MV-4-11 (cell line): ENCODE measurements around the gene LPP.

Source experiments
- DNase-seq: peaks from one replicate; lab custom pipeline; 2025; lab: John Stamatoyannopoulos, UW

The LPP gene

DNA sequence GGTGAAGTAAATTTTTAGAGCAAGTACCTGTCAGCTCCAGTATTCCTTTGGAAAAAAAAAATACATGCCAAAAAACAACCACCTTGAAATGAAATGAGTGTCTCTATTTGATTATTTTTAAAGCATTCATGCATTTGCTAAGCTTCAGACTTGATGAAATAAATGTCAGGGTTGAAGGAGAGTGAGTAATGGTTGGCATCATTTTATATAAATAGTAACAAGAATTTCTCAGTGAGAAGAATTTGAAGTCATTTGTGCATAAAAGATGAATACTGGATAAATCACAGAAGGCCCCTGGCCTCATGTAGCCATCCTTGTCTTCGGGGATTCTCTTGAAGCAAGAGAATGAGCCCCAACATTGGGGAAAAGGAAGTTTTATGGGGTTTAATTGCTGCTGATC, 318.4 kb downstream of the LPP start:
- no peak for DNase-seq

DNA sequence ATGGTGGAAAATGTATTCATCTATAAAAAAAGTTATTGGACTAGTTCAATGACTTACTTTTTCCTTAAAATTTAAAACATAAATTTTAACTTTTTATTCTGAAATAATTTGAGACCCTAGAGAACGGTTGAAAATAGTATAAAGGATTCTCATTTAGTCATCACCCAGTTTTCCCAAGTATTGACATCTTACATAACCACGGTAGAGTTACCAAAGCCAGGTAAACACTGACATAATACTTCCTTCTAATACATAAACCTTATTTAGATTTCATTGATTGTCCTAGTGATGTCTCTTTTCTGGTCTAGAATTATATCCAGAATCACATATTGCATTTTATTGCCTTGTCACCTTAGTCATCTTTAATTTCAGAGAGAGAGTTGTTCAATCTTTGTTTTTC, 319.1 kb downstream of the LPP start:
- DNase-seq = no peak

DNA sequence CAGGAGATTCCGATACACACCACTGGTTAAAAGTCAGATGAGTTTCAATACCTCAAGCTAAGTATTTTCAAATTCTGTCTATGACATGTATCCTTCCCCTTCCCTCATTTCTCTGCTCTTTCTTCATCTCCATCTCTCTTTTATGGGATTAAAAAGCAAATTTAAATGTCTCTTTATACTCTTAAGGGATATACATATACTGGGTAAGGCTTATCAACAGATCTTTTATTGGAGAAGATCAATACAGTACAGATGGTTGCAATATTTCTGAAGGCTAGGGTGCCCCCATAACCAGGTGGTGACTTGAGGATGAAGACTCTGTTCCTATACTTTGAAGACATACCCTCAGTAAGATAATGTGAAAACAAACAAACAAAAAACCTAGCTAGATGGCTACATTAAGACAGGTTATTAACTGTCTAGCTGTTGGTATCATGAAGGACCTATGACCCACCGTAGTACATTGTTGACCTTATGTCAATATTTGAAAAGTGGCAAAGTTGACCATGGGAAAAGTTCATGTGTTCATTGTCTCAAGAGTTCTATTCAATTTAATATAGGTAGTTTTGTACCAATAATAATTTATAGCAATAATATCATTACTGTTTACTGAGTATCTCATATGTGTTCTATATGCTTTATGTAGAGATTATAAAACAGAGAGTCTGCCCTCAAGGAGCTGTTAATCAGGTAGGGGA, 319.8 kb downstream of the LPP start:
- no peak for DNase-seq

DNA sequence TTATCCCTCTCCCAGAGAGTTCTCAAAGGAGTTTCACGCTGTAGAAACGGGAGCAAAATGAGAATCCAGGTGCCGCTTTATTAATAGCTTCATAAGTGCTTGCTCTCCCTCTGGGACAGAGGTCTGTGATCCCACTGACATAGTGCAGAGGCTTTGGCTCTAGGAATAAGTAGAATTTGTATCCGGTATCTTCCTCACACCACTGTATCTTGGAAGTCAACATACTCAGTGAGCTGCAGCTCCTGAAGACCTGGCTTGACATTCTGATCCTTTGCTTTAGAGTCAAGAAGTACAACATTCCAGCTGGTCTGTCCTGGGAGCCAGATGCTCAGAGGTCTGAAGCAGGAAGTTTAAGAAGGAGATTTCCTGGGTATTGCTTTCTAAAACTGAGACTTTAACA, 323.0 kb downstream of the LPP start:
- no peak for DNase-seq

DNA sequence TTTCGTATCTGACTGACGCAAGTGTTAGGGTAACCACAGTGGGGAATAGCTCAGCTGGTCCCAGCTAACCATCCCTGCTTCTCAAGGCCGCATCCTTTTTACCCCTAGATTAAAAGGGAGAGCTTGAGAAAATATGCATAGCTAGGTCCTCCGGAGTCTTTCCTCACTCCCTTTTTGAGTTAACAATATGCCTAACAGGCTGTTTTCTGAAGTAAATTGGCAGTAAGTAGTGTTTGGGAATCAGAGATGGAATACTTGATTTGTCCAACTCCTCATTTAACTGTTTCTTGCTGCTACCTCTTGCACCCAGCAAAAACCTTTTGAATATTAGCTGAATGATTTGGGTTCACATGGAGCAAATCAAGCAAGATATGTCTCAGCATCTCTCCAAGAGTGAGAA, 326.1 kb downstream of the LPP start:
- no peak for DNase-seq

DNA sequence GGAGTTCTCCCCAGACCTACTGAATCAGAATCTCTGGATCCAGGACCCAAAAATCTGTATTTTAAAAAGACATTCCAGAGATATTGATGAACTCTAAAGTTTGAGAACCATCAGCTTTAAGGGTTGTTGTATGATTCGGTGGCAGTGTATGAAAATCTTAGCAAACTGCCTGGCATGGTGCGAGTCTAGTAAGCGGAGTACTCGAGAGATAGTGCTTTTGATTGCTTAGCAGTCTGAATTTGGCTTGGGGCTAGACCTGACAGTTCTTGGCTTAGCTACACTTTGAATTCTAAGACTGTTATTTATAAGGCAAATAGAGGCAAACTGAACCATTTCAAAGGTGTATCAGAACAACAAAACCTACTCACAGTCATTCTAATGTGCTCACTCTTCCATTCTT, 329.0 kb downstream of the LPP start:
- no peak for DNase-seq

DNA sequence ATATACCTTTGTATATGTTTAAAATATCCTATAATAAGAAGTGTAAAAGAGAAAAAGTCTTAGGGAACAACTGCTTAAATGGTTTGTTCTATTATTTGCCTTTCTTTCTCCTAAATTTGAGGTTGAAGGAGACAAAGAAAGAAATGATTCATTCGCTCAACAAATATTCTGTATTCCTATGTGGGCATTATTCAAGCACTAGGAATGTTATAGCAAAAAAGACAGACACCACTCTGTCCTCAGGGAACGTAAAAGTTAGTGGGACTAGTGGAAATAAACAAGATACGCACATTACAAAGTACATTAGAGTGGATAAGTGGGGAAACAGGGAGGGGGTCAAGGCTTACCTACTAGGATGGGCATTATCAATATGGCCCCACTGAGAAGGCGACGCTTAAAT, 332.2 kb downstream of the LPP start:
- no peak for DNase-seq

DNA sequence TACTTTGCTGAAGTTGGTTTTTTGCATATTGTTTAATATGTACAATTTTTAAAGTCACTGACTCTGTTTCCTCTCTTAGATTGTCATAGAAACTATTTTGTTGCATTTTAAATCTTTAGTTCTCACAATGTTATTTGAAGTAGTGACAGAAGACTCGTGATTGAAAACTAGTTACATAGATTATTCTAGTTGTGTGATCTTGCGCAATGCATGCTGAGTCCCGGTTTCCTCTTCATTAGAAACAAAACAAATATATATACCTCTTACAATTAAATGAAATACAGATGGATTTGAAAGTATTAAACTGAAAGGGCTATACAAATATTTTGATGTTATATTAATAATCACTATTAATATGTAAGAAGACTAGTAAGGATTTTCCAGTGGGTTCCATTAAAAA, 333.0 kb downstream of the LPP start:
- DNase-seq = no peak

DNA sequence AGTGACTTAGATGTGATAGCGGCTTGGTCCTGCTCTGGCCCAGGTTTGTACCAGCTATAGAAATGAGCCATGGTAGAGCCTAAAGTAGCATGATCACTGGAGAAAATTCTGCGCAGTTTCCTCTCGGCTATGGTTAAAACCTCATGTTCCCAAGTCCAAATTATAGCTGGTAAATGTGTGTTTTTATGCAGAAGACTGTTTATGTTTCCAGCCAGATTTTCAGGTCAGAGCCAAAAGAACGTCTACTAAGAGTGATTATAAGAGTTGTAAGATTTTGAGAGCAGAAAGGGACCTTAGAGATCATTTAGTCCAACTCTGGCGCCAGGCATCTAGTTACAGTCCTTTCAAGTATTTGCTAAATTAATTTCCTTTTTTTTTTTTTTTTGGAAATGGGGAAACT, 333.7 kb downstream of the LPP start:
- DNase-seq = no peak

DNA sequence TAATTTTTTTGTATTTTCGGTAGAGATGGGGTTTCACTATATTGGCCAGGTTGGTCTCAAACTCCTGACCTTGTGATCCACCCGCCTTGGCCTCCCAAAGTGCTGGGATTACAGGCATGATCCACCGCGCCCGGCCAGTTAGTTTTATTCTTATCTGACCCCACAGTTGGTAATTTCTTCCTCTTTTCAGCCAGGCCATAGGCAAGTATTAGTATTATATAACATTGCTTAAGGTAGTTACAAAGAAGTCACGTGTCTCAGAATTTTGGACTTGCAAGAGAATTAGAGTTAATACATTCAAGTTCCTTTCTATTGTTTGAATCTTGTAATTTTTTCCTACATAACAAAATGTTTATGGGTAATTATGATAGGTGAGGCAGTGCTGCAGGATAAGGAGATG, 334.8 kb downstream of the LPP start:
- no peak for DNase-seq

DNA sequence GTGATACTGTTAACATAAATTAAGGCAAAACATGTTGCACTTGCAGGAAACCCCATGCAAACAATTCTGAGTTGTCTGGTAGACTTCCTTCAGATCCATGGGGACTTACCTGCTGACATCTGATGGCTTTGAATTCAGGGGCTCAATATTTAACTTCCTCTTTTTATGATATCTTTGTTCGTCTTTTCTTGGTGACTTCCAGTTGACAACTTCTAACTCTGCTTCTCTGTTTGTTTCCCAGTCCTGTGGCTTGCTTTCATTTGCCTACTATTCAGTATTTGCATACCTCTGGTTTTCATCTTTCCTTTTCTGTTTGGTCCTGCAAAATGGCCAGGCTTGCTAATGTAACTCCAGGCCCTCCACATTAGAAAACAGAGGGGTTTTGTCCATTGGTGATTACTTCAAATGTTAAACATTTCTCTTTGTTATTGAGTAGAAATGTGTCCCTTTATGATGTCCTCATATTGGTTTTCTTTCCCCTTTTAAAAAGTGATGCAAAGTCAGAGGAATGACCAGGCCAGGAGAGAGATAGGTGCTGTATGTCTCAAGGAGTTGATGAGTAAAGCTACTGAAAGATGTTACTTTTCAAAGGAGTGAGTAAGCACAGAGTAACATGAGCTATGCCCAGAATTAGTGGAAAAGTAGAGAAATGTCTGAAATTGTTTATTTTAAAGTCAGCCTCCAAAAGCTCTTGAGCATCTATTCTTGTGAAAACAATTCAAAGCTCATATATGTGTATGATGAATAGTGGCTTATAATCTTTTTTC, 335.9 kb downstream of the LPP start:
- no peak for DNase-seq

DNA sequence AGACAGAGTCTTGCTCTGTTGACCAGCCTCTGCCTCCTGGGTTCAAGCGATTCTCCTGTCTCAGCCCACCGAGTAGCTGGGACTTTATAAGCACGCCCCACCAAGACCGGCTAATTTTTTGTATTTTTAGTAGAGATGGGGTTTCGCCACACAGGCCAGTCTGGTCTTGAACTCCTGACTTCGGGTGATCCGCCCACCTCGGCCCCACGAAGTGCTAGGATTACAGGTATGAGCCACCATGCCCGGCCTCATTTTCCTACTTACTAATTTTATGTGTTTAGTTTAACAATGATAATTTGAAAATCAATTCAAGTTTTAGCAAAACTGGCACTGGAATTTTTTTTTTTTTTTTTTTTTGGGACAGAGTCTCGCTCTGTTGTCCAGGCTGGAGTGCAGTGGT, 336.5 kb downstream of the LPP start:
- DNase-seq = no peak

DNA sequence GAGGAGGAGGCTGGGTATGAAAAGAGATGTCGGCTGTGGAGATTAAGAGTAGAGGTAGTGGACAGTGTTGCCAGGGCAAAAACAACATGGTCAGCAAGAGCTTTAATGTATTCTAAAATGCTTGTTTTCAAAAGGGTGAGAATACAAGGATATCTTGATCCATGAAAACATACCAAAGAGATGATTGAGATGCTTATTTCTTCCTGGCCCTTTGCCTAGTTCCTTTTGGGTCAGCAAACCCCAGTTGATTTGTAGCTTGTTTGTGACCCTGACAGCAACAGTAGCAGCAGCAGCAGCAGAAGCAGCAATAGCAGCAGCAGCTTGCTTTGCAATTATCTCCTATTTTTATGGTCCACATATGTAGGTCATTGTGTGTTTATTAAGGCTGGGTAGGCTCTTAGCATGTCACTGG, 337.3 kb downstream of the LPP start:
- DNase-seq = no peak

DNA sequence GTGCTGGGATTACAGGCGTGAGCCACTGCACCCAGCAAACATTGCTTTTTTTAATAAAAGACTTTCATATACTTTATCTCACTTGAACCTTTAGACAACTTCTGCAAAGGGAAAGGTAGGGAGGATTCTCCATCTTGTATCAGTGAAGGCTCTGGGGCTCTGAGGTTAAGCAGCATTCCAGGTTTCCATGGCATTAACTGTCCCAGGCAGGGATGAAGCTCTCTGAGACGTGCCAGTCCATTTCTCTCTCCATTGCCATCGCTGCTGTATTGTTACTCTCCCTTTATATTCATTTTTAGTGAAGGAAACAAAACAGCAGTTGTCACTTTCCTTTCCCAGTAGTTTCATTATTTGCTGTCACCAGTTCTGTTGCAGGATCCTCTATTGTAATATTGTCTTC, 342.4 kb downstream of the LPP start:
- no peak for DNase-seq

DNA sequence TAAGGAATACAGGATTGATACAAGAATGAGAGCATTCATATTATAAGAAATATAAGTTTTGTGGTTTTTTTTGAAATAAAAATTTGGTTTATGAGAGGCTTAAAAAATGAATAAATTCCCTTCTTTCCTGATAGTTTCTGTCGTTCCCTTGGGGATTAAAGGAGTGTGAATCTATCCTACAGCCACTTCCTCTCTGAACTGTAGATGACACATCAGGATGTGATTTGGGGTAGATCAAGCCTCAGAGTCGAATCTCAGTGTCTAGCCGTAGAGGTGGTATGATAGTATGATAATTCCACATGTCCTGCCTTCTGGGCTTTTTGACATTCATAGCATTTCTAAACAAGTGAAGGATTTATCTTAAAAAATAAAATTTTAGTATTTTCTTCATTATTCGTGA, 343.1 kb downstream of the LPP start:
- DNase-seq = no peak

DNA sequence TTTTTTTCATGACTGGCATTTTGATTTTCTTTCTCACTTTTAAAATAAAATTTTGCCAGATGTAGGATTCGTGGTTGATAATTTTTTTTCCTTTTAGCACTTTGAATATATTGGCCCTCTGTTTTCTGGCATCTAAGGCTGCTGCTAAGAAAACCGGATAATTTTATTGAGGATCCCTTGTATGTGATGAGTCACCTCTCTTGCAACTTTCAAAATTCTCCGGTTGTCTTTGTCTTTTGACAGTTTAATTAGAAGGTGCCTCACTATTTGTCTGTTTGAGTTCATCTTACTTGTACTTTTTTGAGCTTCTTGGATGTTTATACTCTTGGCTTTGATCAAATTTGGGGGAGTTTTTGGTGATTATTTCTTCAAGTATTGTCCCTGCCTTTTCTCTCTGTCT, 349.7 kb downstream of the LPP start:
- no peak for DNase-seq

DNA sequence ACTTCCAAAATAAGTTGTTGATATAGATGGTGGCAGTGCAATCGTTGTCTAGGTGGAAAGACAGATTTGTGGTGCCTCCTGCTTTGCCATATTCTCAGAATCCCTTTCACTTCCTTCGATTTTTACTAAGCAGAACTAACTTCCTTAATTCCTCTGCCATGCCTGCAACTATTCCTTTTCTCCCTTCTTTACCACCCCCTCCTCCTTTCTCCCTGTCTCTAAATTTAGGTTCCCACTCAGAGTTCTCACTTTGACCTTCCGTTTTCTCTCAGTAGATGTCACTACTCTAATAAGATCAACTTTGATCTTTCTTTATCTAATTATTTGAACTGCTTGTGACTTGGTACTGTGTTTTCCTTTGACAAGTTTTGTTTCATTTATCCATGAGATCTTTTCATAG, 351.2 kb downstream of the LPP start:
- peak; percentile 13 for DNase-seq

DNA sequence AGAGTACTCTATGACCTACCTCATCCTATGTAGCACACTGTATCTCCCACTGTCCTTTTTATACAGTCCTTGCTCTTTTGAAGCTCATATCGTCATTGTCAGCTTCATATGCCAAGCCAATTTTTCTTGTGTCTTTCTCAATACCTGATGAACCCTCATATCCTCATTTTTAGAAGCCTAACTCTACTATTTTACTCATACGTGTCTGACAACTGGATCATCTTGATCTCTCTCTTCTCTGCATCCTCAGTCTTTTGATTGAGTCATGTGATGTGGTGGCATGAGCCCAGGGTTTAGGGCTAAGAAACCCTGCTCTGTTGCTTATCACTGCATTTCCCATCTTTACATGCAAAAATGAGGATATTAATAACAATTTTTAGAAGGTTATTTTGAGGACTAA, 352.0 kb downstream of the LPP start:
- DNase-seq = no peak

DNA sequence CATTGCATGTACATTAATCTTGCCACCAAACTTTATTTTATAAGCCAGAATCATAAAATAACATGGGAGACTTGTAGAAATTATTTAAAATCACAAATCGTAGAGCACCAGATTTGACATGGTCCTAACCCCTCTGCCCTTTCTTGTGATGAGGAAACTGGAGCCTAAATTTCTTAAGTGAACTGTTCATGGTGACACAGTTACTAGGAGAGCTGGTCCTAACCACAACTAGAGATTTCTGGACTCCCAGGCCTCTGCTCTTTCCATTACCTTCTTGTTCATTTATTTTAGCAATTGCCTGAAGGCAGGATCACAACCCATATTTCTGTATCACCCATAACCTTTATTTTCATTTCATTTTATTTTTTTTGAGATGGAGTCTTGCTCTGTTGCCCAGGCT, 352.5 kb downstream of the LPP start:
- no peak for DNase-seq

DNA sequence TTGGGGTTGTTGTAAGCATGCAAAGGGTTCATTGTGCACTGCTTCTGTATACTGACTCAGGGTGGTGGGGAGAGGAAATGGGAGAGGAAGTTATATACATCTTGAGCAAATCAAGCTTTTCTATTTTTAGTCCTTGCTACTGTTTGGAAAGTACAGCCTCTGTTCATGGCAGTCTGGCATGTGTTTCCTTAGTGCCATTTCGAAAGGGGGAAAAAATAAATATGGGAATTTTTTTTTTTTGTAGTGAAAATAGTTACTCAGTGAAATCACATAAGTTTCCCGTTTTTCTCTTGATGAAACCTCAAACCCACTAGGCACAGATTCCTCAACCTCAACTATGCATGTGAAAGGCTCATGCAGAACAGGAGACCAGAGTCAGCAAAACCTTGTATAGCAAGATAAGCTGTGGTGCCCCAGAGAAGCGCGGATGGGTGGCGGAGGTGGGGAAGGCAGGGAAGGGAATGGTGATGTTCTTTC, 353.3 kb downstream of the LPP start:
- peak; percentile 94 for DNase-seq

DNA sequence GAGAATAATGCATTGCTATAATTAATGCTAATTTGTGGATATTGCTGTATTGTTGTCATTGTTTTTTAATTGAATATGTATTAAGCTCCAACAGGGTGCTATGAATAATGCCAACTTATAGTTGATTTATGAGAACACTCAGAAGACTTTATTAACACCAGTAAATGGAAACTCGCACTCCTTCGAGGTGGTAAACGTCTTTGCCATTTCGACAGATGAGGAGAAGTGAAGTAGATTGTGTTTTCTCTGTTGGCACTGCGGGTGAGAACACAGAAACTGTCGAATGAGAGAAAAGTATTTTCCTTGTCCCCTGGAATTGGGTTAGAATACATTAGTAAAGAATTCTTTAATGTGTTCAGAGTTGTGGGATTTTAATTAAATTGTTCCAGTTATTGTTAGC, 354.5 kb downstream of the LPP start:
- DNase-seq = no peak

DNA sequence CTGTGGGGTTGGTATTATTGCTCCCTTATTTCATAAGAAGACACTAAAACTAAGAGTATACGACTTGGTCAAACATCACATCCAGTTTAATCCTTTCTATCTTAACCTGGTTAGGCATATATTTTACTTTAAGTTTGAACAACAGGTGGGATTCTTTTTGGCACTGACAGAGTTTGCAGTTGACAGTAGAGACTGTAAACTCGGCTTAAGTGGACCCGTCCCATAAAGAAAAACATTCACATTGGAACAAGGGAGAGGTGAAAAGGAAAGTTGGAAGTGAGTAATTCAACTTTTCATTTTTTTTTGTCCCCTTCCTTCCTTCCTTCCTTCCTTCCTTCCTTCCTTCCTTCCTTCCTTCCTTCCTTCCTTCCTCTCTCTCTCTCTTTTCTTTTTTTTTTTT, 355.4 kb downstream of the LPP start:
- no peak for DNase-seq

DNA sequence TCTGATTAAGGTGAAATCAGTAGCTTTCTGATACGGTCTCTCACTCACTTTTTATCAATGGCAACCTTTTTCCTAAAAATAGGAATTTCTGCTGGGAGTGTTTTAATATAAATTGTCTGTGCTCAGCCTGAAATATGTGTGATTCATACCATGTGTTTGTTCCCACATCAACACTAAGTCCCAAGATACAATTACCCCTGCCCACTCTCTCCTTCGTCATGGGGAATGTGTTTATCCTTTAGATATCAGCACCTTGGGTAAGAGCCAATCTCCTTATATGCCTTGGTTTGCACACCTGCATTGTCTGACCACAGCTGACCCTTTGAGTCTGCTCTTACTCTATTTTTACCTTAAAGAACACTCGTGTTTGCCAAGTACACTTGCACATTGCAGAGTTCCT, 356.4 kb downstream of the LPP start:
- no peak for DNase-seq
